Parathyroid adenoma (tissue), 2 donors: ENCODE measurements around the gene MGAT5B.

Experiments used
- H2AFZ ChIP-seq: fragments of 300-600 bp; sonication (generic); one replicate; pipeline ENCODE4 v1.7.0; 2017; ENCODE audit warnings: antibody characterized with exemption, mild to moderate bottlenecking
- H3K27ac ChIP-seq: fragments of 300-600 bp; sonication (generic); one replicate; pipeline ENCODE4 v1.7.0; 2017
- H3K27me3 ChIP-seq: fragments of 300-600 bp; sonication (generic); one replicate; pipeline ENCODE4 v1.7.0; 2017; ENCODE audit warnings: low read length; ENCODE audit not compliant: control insufficient read depth, insufficient read depth
- H3K36me3 ChIP-seq: fragments of 300-600 bp; sonication (generic); one replicate; pipeline ENCODE4 v1.7.0; 2017; ENCODE audit warnings: low read length; ENCODE audit not compliant: control insufficient read depth, insufficient read depth
- H3K4me1 ChIP-seq: fragments of 300-600 bp; sonication (generic); one replicate; pipeline ENCODE4 v1.7.0; 2017; ENCODE audit warnings: control low read depth
- H3K4me2 ChIP-seq: fragments of 300-600 bp; sonication (generic); one replicate; pipeline ENCODE4 v1.7.0; 2017; ENCODE audit warnings: low read length
- H3K4me3 ChIP-seq: fragments of 300-600 bp; sonication (generic); one replicate; pipeline ENCODE4 v1.7.0; 2017; ENCODE audit warnings: low read depth, low read length
- H3K79me2 ChIP-seq: fragments of 300-600 bp; sonication (generic); one replicate; pipeline ENCODE4 v1.7.0; 2017; ENCODE audit warnings: control low read depth
- H3K9ac ChIP-seq: fragments of 300-600 bp; sonication (generic); one replicate; pipeline ENCODE4 v1.7.0; 2017; ENCODE audit warnings: mild to moderate bottlenecking
- H3K9me3 ChIP-seq: fragments of 300-600 bp; sonication (generic); one replicate; pipeline ENCODE4 v1.7.0; 2017; ENCODE audit warnings: low read length; ENCODE audit not compliant: control insufficient read depth
- CTCF ChIP-seq: fragments of 300-600 bp; sonication (generic); IDR thresholded peaks from one replicate; pipeline ENCODE4 v1.7.0; 2017; ENCODE audit warnings: antibody characterized with exemption, mild to moderate bottlenecking
- donor health status: primary hyperparathyroidism.

The MGAT5B gene

DNA sequence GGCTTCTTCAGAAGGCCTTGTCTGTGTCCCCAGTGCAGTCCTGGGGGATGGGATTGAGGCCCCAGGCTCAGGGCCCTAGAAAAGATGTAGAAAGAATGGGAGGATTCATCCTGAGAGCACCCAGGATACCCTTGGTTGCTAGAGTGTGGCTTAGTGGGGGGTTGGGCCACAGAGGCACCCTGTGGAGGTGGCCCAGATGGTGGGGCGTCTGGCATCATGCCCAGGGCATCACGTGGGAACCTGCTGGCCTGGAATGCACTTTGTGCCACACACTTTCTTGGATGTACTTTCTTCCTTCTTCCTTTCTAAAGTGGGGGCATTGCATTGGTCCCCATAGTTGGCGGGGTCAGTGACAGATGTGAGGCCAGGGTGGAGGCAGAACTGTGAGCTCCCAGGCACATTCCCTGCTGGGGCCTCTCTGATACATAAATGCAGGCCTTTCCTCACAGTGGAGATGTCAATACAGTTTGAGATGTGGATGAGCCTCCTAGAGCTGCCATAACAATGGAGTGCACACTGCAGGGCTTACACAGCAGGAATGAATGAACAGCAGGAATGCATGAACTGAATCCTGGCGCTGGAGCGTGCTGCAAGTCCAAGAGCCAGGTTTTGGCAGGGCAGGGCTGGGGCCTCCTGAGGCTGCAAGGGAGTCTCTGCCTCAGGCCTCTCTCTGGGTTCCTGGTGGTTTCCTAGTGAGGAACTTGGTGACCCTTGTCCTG, 43.3 kb downstream of the MGAT5B start:
- Histone ChIP-seq H3K27ac (no peak overlapping the region), H3K9ac (no peak overlapping the region), H2AFZ (no peak overlapping the region), H3K79me2 (no peaks in the 10 kb centered on the region), H3K9me3 (no peaks in the 10 kb centered on the region), H3K27me3 (no peaks in the 10 kb centered on the region), H3K4me1 (peaks cover 7% of the 10 kb centered on the region), H3K4me2 (no peak overlapping the region), H3K4me3 (no peak overlapping the region), H3K36me3 (no peaks in the 10 kb centered on the region)
- TF ChIP-seq CTCF, result no peak

DNA sequence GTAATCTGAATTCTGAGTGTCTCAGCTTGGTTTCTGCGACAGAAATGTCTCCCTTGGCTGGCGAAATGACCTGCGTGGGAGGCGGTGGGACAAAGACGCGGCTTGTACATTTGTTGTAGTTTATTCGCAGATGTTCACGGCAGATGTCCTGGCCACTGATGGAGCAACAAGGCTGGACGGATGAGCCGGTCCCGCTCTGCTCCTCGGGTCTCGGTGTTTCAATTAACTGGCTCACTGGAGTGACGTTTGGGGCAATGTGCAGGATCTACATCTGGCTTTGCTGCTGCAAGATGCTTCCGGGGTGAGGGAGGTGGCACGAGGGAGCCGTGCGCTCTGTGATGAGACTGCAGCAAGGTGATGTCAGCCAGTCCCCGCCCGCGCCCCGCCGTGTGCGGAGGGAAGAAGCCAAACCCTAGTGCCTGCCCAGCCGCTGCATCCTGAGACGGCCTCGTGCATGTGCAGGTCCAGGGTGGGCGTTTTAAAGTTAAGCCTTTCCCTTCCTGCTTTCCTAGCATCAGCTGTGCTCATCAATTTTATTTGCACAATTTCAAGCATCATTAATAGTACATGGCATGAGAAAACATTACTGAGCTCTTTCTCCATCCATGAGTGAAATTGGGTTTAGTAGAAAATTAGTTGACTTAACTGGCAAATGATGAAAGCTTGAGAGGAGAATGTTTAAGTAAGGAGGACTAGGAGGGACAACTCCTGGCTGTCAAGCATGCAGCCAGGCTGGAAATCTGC, 44.4 kb downstream of the MGAT5B start:
- Histone ChIP-seq H3K9me3 (no peaks in the 10 kb centered on the region), H3K27me3 (no peaks in the 10 kb centered on the region), H3K4me3 (no peak overlapping the region), H3K79me2 (no peaks in the 10 kb centered on the region), H3K36me3 (no peaks in the 10 kb centered on the region), H3K27ac (no peak overlapping the region), H3K4me1 (peaks cover 7% of the 10 kb centered on the region), H3K9ac (no peak overlapping the region), H2AFZ (no peak overlapping the region), H3K4me2 (no peak overlapping the region)
- TF ChIP-seq CTCF, result no peak

GRCh38 chr17:76914937-76915336, 46.7 kb downstream of the MGAT5B start:
- Histone ChIP-seq H2AFZ (no peak overlapping the region), H3K27me3 (no peaks in the 10 kb centered on the region), H3K27ac (no peak overlapping the region), H3K79me2 (no peaks in the 10 kb centered on the region), H3K9ac (no peak overlapping the region), H3K4me2 (no peak overlapping the region), H3K4me3 (no peak overlapping the region), H3K9me3 (no peaks in the 10 kb centered on the region), H3K4me1 (peaks cover 7% of the 10 kb centered on the region), H3K36me3 (no peaks in the 10 kb centered on the region)
- TF ChIP-seq CTCF, result no peak

GRCh38 chr17:76915840-76916510, 47.8 kb downstream of the MGAT5B start:
- Histone ChIP-seq H3K36me3 (no peaks in the 10 kb centered on the region), H2AFZ (no peak overlapping the region), H3K9me3 (no peaks in the 10 kb centered on the region), H3K79me2 (no peaks in the 10 kb centered on the region), H3K9ac (no peak overlapping the region), H3K27me3 (no peaks in the 10 kb centered on the region), H3K4me1 (peaks cover 7% of the 10 kb centered on the region), H3K4me2 (no peak overlapping the region), H3K4me3 (no peak overlapping the region), H3K27ac (no peak overlapping the region)
- no peak for TF ChIP-seq CTCF
